Keratinocyte (primary cell): ENCODE results near the gene LINC00237. TPM values are rescaled to one million over a fixed set of nuclear protein-coding genes. Genes with fewer than 3 reads are reported as not detected.

Source experiments
- DNase-seq: peaks from one replicate; pipeline ENCODE4 v3.0.0-alpha.2; 2011; ENCODE audit warnings: low read depth, missing footprints, low spot score
- FAIRE-seq: peaks from 2 replicates; lab custom pipeline; 2011; peaks lifted over from hg19 to GRCh38; lab: Jason Lieb, UNC
- H2AFZ ChIP-seq: 2 replicates; pipeline ENCODE4 v1.6.0; 2012; ENCODE audit warnings: low read length, control low read depth, inconsistent platforms; ENCODE audit not compliant: control insufficient read depth
- H3K27ac ChIP-seq: 2 replicates; pipeline ENCODE4 v1.5.1; 2011; ENCODE audit warnings: low read length; ENCODE audit not compliant: control insufficient read depth, insufficient read depth
- H3K27me3 ChIP-seq: 3 replicates; pipeline ENCODE4 v1.6.0; 2011; ENCODE audit warnings: low read length; ENCODE audit not compliant: control insufficient read depth, insufficient read depth; ENCODE audit errors: extremely low read depth
- H3K36me3 ChIP-seq, 2 experiments: 2 replicates in 1 of 2; 3 replicates in 1 of 2; pipeline ENCODE4 v1.5.1; 2011; ENCODE audit warnings: low read length in 2 of 2, mild to moderate bottlenecking in 1 of 2; ENCODE audit not compliant: control insufficient read depth in 2 of 2, insufficient read depth in 2 of 2; ENCODE audit errors: extremely low read depth in 1 of 2
- H3K4me1 ChIP-seq: 3 replicates; pipeline ENCODE4 v1.5.1; 2011; ENCODE audit warnings: low read length; ENCODE audit not compliant: control insufficient read depth, insufficient read depth; ENCODE audit errors: extremely low read depth
- H3K4me2 ChIP-seq: 3 replicates; pipeline ENCODE4 v1.6.0; 2011; ENCODE audit warnings: low read depth, low read length; ENCODE audit not compliant: control insufficient read depth, insufficient read depth; ENCODE audit errors: extremely low read depth
- H3K4me3 ChIP-seq, 3 experiments: fragments of 200-600 bp in 1 of 3; sonication (generic) in 1 of 3; 2 replicates in 2 of 3; 3 replicates in 1 of 3; pipeline ENCODE4 v1.5.1; 2011 to 2016; ENCODE audit warnings: low read length in 3 of 3, mild to moderate bottlenecking in 3 of 3, control low read depth in 2 of 3, inconsistent platforms in 1 of 3, low read depth in 1 of 3, mixed read lengths in 1 of 3, mixed run types in 1 of 3, moderate library complexity in 1 of 3; ENCODE audit not compliant: control insufficient read depth in 2 of 3, insufficient read depth in 2 of 3; ENCODE audit errors: extremely low read depth in 1 of 3
- H3K79me2 ChIP-seq: 2 replicates; pipeline ENCODE4 v1.6.0; 2012; ENCODE audit warnings: low read length; ENCODE audit not compliant: control insufficient read depth, insufficient read depth
- H3K9ac ChIP-seq: 3 replicates; pipeline ENCODE4 v1.6.0; 2011; ENCODE audit warnings: low read length; ENCODE audit not compliant: control insufficient read depth, insufficient read depth; ENCODE audit errors: extremely low read depth
- H3K9me1 ChIP-seq: 3 replicates; pipeline ENCODE4 v1.6.0; 2011; ENCODE audit warnings: low read length; ENCODE audit not compliant: control insufficient read depth, insufficient read depth; ENCODE audit errors: extremely low read depth
- H3K9me3 ChIP-seq: 2 replicates; pipeline ENCODE4 v1.5.1; 2012; ENCODE audit warnings: low read depth, low read length; ENCODE audit not compliant: control insufficient read depth
- H4K20me1 ChIP-seq: 3 replicates; pipeline ENCODE4 v1.6.0; 2011; ENCODE audit warnings: low read length; ENCODE audit not compliant: control insufficient read depth, insufficient read depth; ENCODE audit errors: extremely low read depth
- EZH2 ChIP-seq: IDR thresholded peaks from one replicate; pipeline ENCODE4 v1.6.1; 2012; ENCODE audit warnings: inconsistent platforms, mild to moderate bottlenecking, low read length, moderate library complexity
- dilution Hi-C: fragments of 300-500 bp; cut with MboI; formaldehyde crosslinking; loops from one replicate; pipeline ENCODE4 v1.7.0; 2020; ENCODE audit warnings: low sequenced_read_pairs; ENCODE audit not compliant: extremely low pct_ligation_motif_present
- polyA plus RNA-seq, 5 experiments: library from polyadenylated mRNA; depleted of rRNA in 3 of 5; stranded (reverse) in 3 of 5; stranded (forward) in 1 of 5; unstranded in 1 of 5; fragments of >200 nt; gene quantifications; 1 replicate in 1 of 5; 2 replicates in 3 of 5; 3 replicates in 1 of 5; pipeline versions ENCODE4 v1.2.1 to v1.2.3, GENCODE V29; 2011 to 2012; ENCODE audit warnings: missing spikeins in 2 of 5, low read depth in 1 of 5, low replicate concordance in 1 of 5
- TF ChIP-seq, protein P1 (sequence below), 3 experiments: IDR thresholded peaks in 1 of 3; conservative IDR thresholded peaks in 1 of 3; optimal IDR thresholded peaks in 1 of 3; 2 replicates in 2 of 3; 3 replicates in 1 of 3; pipeline versions ENCODE3 to v1.5.1; 2011; ENCODE audit warnings: low read length in 3 of 3, mild to moderate bottlenecking in 3 of 3, moderate library complexity in 2 of 3, control low read depth in 1 of 3, inconsistent platforms in 1 of 3; ENCODE audit not compliant: insufficient read depth in 2 of 3; ENCODE audit errors: extremely low read depth in 1 of 3

LINC00237 gene
- polyA plus RNA-seq, 1 donor (not counting 4 experiments of a cell fraction or from before 2014, with no cell fraction given): not detected

DNA sequence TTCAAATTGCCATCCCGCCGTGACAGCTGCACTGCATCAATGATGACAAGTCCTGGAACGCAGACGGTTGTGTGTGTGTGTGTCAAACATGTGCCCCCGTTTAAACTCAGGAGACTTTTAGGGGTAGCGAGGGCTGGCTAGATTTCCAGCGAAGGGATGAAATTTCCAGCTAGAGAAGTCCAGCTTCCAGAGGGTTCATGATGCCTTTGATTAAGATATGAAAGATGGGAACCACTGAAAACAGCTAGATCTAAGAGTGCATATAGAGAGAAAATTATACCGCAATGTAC, 20.4 kb upstream of the LINC00237 start:
- FAIRE-seq: no peak
- no peak for DNase-seq
- peaks cover 2% of the 10 kb centered on the region for H3K79me2 ChIP-seq
- H3K36me3 ChIP-seq: no peaks in the 10 kb centered on the region
- H4K20me1 ChIP-seq: no peaks in the 10 kb centered on the region
- peak overlapping the region; percentile 84 for H3K4me2 ChIP-seq
- H3K4me1 ChIP-seq: peaks cover 10% of the 10 kb centered on the region
- TF ChIP-seq EZH2: no peak
- dilution Hi-C loops: no loop called here
- peak overlapping the region; percentile 81 for H3K9ac ChIP-seq
- H3K27ac ChIP-seq: peak overlapping the region; percentile 56
- peak overlapping the region; percentile 74 to 97 (median 88) for H3K4me3 ChIP-seq
- H3K9me3 ChIP-seq: no peaks in the 10 kb centered on the region
- H2AFZ ChIP-seq: peak overlapping the region; percentile 96
- H3K9me1 ChIP-seq: no peaks in the 10 kb centered on the region
- H3K27me3 ChIP-seq: no peaks in the 10 kb centered on the region

DNA sequence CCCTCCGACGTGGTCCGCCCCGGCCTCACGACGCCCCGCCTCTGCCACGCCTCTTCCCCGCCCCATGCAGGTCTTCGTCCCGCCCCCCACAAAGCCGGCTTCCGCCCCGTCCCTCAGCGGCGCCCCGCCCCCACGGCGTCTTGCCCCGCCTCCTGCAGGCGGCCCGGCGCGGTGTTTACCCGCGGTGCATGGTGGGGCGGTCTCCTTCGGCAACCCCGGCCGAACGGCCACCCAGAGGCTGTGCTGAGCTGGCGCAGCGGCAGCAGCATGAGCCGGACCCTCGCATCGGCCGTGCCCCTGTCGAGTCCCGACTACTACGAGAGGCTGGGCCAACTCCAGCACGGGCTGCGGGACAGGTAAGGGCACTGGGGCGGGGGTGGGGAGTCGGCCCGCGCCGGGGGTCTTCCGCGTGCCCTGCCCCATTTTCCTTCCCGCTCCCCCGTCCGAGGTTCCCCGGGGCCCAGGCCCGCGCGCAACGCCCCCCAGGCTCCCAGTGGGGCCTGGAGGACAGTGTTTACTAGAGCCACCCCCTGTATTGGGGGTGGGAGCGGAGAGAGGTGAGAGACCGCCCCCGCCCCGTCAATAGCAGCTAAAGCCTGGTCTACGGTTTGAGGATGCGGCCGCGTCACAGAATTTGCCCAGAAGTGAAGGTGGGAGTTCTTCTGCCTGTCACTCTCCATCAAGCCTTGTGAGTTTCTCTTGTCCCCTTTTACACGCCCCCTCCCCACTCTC, 19.9 kb upstream of the LINC00237 start, which contains the start of gene KIZ:
Gene KIZ, plus strand, starts transcription at position 234 of the 732 bp plus-strand sequence. Its CDS starts 34 bp downstream, at position 268.
- H4K20me1 ChIP-seq: no peaks in the 10 kb centered on the region
- dilution Hi-C loops: no loop called here
- peak within 1 kb of the TSS; percentile 86 to 97 (median 88) for H3K4me3 ChIP-seq
- H2AFZ ChIP-seq: peak within 1 kb of the TSS; percentile 100
- peak within 1 kb of the TSS; percentile 56 for H3K27ac ChIP-seq
- peak; percentile 68 for DNase-seq
- peak within 1 kb of the TSS; percentile 81 for H3K9ac ChIP-seq
- no peaks in the 10 kb centered on the region for H3K9me1 ChIP-seq
- H3K79me2 ChIP-seq: peaks cover 2% of the 10 kb centered on the region
- no peaks in the 10 kb centered on the region for H3K9me3 ChIP-seq
- H3K4me1 ChIP-seq: peaks cover 10% of the 10 kb centered on the region
- H3K27me3 ChIP-seq: no peaks in the 10 kb centered on the region
- peak within 1 kb of the TSS; percentile 98 for H3K4me2 ChIP-seq
- no peaks in the 10 kb centered on the region for H3K36me3 ChIP-seq
- no peak for FAIRE-seq
- TF ChIP-seq, protein P1, sequence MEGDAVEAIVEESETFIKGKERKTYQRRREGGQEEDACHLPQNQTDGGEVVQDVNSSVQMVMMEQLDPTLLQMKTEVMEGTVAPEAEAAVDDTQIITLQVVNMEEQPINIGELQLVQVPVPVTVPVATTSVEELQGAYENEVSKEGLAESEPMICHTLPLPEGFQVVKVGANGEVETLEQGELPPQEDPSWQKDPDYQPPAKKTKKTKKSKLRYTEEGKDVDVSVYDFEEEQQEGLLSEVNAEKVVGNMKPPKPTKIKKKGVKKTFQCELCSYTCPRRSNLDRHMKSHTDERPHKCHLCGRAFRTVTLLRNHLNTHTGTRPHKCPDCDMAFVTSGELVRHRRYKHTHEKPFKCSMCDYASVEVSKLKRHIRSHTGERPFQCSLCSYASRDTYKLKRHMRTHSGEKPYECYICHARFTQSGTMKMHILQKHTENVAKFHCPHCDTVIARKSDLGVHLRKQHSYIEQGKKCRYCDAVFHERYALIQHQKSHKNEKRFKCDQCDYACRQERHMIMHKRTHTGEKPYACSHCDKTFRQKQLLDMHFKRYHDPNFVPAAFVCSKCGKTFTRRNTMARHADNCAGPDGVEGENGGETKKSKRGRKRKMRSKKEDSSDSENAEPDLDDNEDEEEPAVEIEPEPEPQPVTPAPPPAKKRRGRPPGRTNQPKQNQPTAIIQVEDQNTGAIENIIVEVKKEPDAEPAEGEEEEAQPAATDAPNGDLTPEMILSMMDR (optimal IDR thresholded peaks at IDR 0.05 in 1 of 3, IDR thresholded peaks at IDR 0.05 in 1 of 3, conservative IDR thresholded peaks at IDR 0.05 in 1 of 3; ENCODE audit: extremely low read depth in 1 of 3, insufficient read depth in 2 of 3, low read length in 3 of 3): peak in 2 of 3 experiments; percentile 33 to 35
- no peak for TF ChIP-seq EZH2
